ENCODE results near the gene UQCRC1.

UQCRC1 gene

DNA sequence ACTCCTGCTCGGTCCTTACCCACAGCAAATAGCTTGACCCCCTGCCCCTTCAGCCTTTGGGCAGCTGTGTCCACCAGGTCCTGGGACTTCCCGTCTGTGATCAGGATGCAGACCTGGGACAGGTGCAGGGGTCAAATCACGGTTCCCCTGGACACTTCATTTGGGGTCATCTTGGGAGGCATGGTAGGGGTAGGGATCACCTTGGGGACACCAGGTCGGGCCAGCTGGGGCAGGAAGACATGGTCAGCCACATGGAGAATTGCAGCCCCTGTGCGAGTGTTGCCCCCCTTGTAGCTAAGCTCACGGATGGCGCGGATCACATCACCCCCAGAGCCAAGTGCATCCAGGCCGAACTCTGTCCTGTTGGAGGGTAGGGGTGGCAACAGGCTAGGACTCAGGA lies 16.1 kb downstream of the UQCRC1 start:
- TF ChIP-seq, protein P1, sequence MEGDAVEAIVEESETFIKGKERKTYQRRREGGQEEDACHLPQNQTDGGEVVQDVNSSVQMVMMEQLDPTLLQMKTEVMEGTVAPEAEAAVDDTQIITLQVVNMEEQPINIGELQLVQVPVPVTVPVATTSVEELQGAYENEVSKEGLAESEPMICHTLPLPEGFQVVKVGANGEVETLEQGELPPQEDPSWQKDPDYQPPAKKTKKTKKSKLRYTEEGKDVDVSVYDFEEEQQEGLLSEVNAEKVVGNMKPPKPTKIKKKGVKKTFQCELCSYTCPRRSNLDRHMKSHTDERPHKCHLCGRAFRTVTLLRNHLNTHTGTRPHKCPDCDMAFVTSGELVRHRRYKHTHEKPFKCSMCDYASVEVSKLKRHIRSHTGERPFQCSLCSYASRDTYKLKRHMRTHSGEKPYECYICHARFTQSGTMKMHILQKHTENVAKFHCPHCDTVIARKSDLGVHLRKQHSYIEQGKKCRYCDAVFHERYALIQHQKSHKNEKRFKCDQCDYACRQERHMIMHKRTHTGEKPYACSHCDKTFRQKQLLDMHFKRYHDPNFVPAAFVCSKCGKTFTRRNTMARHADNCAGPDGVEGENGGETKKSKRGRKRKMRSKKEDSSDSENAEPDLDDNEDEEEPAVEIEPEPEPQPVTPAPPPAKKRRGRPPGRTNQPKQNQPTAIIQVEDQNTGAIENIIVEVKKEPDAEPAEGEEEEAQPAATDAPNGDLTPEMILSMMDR (IDR thresholded peaks at IDR 0.05; ENCODE audit: insufficient read depth, low read length, poor library complexity, severe bottlenecking) = no peak
- DNase-seq (ENCODE audit: extremely low read depth, insufficient read length) = no peak
- no peak overlapping the region for H3K4me3 ChIP-seq (replicated peaks; ENCODE audit: low read depth, low read length)
- H3K27me3 ChIP-seq (replicated peaks; ENCODE audit: control insufficient read depth, insufficient read depth, low read length) = no peaks in the 10 kb centered on the region; the same call in 1 of the 2 replicates
- H3K36me3 ChIP-seq (ENCODE audit: control insufficient read depth, insufficient read depth, low read length) = peaks cover under 1% of the 10 kb centered on the region; the same call in 1 of the 2 replicates

DNA sequence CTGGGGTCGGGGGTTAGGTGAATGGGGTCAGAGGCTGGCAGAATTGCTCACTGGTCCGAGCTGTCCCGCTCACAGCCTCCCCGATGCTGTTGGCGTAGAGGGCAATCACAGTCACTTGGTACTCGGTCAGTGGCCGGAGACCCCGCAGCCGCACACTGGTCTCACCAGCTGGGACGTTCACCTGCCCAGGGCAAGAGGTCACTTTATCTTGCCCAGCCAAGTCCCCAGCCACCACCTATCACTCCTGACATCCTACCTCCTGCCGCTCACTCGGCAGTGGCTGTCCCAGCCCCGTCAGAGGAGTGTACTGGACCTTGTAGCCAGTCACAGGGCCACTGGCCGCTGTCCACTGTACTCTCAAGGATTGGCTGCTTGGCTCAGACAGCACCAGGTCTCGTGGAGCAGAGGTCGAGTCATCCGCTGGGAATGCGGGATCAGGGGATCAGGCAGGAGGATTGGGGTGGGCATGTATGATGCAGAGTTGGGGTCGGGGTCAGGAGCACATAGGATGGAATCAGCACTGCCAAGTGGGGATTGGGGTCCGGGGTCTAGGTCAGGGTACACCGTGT lies 16.8 kb downstream of the UQCRC1 start:
- no peak overlapping the region for H3K4me3 ChIP-seq (replicated peaks; ENCODE audit: low read depth, low read length)
- DNase-seq (ENCODE audit: extremely low read depth, insufficient read length) = no peak
- H3K36me3 ChIP-seq (ENCODE audit: control insufficient read depth, insufficient read depth, low read length) = no peaks in the 10 kb centered on the region
- H3K27me3 ChIP-seq (replicated peaks; ENCODE audit: control insufficient read depth, insufficient read depth, low read length) = no peaks in the 10 kb centered on the region; the same call in 1 of the 2 replicates
- TF ChIP-seq, protein P1 (IDR thresholded peaks at IDR 0.05; ENCODE audit: insufficient read depth, low read length, poor library complexity, severe bottlenecking) = no peak

DNA sequence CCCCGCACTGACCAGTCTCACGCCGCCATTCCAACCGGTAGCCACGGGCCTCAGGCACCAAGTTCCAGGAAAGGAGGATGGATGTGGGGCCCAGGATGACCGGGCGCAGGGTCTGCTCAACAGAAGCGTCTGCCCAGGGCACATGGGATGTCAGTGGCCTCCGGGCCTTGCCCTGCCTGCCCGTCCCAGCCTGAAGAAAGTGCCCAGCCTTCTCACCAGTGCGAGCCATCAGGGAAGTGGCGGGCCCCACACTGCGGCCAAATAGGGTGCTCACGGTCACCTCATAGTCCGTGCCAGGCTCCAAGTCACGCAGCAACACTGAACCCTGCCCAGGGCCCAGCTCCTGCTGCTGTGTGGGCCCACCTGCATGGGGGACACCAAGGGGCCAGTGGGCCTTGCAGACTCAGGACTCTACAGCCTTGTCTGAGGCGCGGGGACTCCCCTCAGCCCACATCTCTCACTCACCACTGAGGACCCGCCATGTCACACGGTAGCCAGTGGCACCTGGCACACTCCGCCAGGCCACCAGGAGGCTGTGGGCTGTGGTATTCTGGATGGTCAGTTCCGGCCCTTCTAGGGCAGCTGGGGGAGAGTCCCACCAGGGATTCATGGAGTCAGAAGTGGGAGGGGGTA lies 17.4 kb downstream of the UQCRC1 start:
- DNase-seq (ENCODE audit: extremely low read depth, insufficient read length) = no peak
- no peak overlapping the region for H3K4me3 ChIP-seq (replicated peaks; ENCODE audit: low read depth, low read length)
- H3K27me3 ChIP-seq (replicated peaks; ENCODE audit: control insufficient read depth, insufficient read depth, low read length) = no peaks in the 10 kb centered on the region; the same call in 1 of the 2 replicates
- TF ChIP-seq, protein P1 (IDR thresholded peaks at IDR 0.05; ENCODE audit: insufficient read depth, low read length, poor library complexity, severe bottlenecking) = no peak
- H3K36me3 ChIP-seq (ENCODE audit: control insufficient read depth, insufficient read depth, low read length) = no peaks in the 10 kb centered on the region

DNA sequence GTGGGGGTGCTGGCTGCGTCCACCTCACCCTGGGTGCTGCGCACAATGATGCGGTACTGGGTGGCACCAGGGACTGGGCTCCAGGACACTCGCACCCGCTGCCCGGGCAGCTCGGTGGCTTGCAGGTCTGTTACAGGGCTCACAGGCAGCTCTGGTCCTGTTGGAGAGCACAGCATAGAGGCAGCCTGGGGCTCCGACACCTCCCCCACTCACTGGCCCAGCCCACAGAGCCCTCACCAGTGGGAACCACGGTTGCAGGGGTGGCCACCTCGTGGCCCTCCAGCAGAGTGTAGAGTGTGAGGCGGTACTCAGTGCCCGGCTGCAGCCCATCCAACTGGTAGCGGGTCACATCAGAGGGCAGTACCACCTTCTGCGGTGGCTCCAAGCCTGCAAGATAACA lies 18.0 kb downstream of the UQCRC1 start:
- Histone ChIP-seq H3K27me3 (replicated peaks; ENCODE audit: control insufficient read depth, insufficient read depth, low read length) (no peaks in the 10 kb centered on the region; the same call in none of the 2 replicates), H3K36me3 (ENCODE audit: control insufficient read depth, insufficient read depth, low read length) (no peaks in the 10 kb centered on the region), H3K4me3 (replicated peaks; ENCODE audit: low read depth, low read length) (no peak overlapping the region)
- TF ChIP-seq, protein P1 (IDR thresholded peaks at IDR 0.05; ENCODE audit: insufficient read depth, low read length, poor library complexity, severe bottlenecking) = no peak
- DNase-seq (ENCODE audit: extremely low read depth, insufficient read length) = no peak

DNA sequence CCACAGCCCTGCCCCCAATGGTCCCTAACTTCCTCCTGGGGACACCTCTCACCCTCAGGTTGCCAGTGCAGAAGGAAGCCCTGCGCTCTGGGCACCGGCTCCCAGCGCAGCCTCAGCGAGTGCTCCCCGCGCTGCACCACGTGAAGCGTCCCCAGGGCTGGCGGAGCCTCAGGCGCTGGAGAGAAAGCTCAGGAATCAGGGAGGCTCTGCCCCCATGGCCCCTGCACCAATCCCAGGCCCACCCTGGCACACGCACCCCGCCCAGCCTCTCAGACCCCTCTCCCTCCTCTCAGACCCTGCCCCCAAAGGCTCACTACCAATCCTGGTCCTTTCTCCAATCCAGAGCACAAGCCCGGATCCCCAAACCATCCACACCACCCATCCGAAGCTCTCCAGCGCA lies 21.2 kb downstream of the UQCRC1 start:
- no peaks in the 10 kb centered on the region for H3K36me3 ChIP-seq (ENCODE audit: control insufficient read depth, insufficient read depth, low read length)
- TF ChIP-seq, protein P1 (IDR thresholded peaks at IDR 0.05; ENCODE audit: insufficient read depth, low read length, poor library complexity, severe bottlenecking) = no peak
- DNase-seq (ENCODE audit: extremely low read depth, insufficient read length) = no peak
- no peaks in the 10 kb centered on the region; the same call in none of the 2 replicates for H3K27me3 ChIP-seq (replicated peaks; ENCODE audit: control insufficient read depth, insufficient read depth, low read length)
- no peak overlapping the region for H3K4me3 ChIP-seq (replicated peaks; ENCODE audit: low read depth, low read length)
